Neural progenitor cell (in vitro differentiated cells): ENCODE data around the gene RAD54L2.

Source experiments
- EZH2 ChIP-seq: fragments of 200-600 bp; sonication (generic); IDR thresholded peaks from 2 replicates; pipeline ENCODE4 v1.6.1; 2017; ENCODE audit warnings: antibody characterized with exemption, mild to moderate bottlenecking, moderate library complexity
- EZH2phosphoT487 ChIP-seq: fragments of 200-600 bp; sonication (generic); IDR thresholded peaks from 2 replicates; pipeline ENCODE4 v1.6.1; 2017; ENCODE audit warnings: antibody characterized with exemption
- TF ChIP-seq, protein P1 (sequence below): fragments of 200-600 bp; sonication (generic); IDR thresholded peaks from 2 replicates; pipeline ENCODE4 v1.5.1; 2017; ENCODE audit warnings: antibody characterized with exemption, mild to moderate bottlenecking

DNA sequence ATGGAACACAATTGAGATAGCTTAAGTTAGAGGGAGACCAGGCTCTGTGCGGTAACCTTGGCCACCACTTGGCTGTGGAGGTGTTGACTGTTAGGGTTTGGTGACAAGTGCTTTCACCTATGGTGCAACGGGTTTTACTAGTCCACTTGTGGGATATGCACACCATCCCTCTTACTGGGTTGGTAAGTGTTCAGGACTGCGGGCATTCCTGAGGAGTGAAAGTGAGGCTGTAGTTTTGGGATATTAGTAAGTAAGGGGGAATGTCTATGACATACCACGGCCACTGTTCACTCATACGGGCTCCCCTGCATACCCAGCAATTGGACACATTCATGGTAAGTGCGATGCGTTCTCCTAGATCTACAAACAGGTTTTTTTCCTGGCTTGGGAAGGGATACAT, 8.0 kb upstream of the RAD54L2 start:
- TF ChIP-seq, protein P1, sequence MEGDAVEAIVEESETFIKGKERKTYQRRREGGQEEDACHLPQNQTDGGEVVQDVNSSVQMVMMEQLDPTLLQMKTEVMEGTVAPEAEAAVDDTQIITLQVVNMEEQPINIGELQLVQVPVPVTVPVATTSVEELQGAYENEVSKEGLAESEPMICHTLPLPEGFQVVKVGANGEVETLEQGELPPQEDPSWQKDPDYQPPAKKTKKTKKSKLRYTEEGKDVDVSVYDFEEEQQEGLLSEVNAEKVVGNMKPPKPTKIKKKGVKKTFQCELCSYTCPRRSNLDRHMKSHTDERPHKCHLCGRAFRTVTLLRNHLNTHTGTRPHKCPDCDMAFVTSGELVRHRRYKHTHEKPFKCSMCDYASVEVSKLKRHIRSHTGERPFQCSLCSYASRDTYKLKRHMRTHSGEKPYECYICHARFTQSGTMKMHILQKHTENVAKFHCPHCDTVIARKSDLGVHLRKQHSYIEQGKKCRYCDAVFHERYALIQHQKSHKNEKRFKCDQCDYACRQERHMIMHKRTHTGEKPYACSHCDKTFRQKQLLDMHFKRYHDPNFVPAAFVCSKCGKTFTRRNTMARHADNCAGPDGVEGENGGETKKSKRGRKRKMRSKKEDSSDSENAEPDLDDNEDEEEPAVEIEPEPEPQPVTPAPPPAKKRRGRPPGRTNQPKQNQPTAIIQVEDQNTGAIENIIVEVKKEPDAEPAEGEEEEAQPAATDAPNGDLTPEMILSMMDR = no peak
- TF ChIP-seq EZH2phosphoT487 (no peak), EZH2 (no peak)
